ENCODE data around the gene KCNS3.

KCNS3 gene

GRCh38 chr2:17879913-17880274, 1.4 kb downstream of the KCNS3 start:
- no peak for TF ChIP-seq CTCF (IDR thresholded peaks at IDR 0.05; ENCODE audit: low read depth, low read length)
- H3K4me1 ChIP-seq = no peaks in the 10 kb centered on the region
- DNase-seq = no peak
- no peak overlapping the region for H3K4me3 ChIP-seq (ENCODE audit: low read depth, low read length)
- H3K27me3 ChIP-seq = peaks cover 65% of the 10 kb centered on the region
- no peaks in the 10 kb centered on the region for H3K9me3 ChIP-seq
- H3K36me3 ChIP-seq = no peaks in the 10 kb centered on the region

- Histone ChIP-seq H3K4me3 (ENCODE audit: low read depth, low read length) (no peak overlapping the region), H3K36me3 (no peaks in the 10 kb centered on the region), H3K4me1 (no peaks in the 10 kb centered on the region), H3K9me3 (no peaks in the 10 kb centered on the region), H3K27me3 (no peaks in the 10 kb centered on the region; the same call in 1 of the 2 replicates)
- no peak for DNase-seq
- no peak for TF ChIP-seq CTCF (IDR thresholded peaks at IDR 0.05; ENCODE audit: low read depth, low read length)
Measured at GRCh38 chr2:17892770-17893534, 14.5 kb downstream of the KCNS3 start.

GRCh38 chr2:17894005-17894404, 15.5 kb downstream of the KCNS3 start:
- no peak for DNase-seq
- no peaks in the 10 kb centered on the region for H3K36me3 ChIP-seq
- H3K4me1 ChIP-seq = no peaks in the 10 kb centered on the region
- H3K27me3 ChIP-seq = no peaks in the 10 kb centered on the region; the same call in 1 of the 2 replicates
- TF ChIP-seq CTCF (IDR thresholded peaks at IDR 0.05; ENCODE audit: low read depth, low read length) = no peak
- no peak overlapping the region for H3K4me3 ChIP-seq (ENCODE audit: low read depth, low read length)
- H3K9me3 ChIP-seq = no peaks in the 10 kb centered on the region

- no peak for TF ChIP-seq CTCF (IDR thresholded peaks at IDR 0.05; ENCODE audit: low read depth, low read length)
- Histone ChIP-seq H3K9me3 (no peaks in the 10 kb centered on the region), H3K36me3 (no peaks in the 10 kb centered on the region), H3K4me3 (ENCODE audit: low read depth, low read length) (no peak overlapping the region), H3K27me3 (no peaks in the 10 kb centered on the region; the same call in 1 of the 2 replicates), H3K4me1 (no peaks in the 10 kb centered on the region)
- DNase-seq = no peak
Measured at GRCh38 chr2:17894556-17894955, 16.1 kb downstream of the KCNS3 start.

- Histone ChIP-seq H3K4me1 (no peaks in the 10 kb centered on the region), H3K27me3 (no peaks in the 10 kb centered on the region), H3K4me3 (ENCODE audit: low read depth, low read length) (no peak overlapping the region), H3K9me3 (no peaks in the 10 kb centered on the region), H3K36me3 (no peaks in the 10 kb centered on the region)
- no peak for DNase-seq
- no peak for TF ChIP-seq CTCF (IDR thresholded peaks at IDR 0.05; ENCODE audit: low read depth, low read length)
Measured at GRCh38 chr2:17899871-17900270, 21.4 kb downstream of the KCNS3 start.

- TF ChIP-seq CTCF (IDR thresholded peaks at IDR 0.05; ENCODE audit: low read depth, low read length) = no peak
- no peaks in the 10 kb centered on the region for H3K9me3 ChIP-seq
- no peaks in the 10 kb centered on the region for H3K36me3 ChIP-seq
- H3K4me1 ChIP-seq = no peaks in the 10 kb centered on the region
- DNase-seq = peak; percentile 56
- H3K4me3 ChIP-seq (ENCODE audit: low read depth, low read length) = no peak overlapping the region
- H3K27me3 ChIP-seq = no peaks in the 10 kb centered on the region
Measured at GRCh38 chr2:17901246-17901645, 22.8 kb downstream of the KCNS3 start.
